Inflammatory macrophage treated with lipopolysaccharide for 1 hour (primary cell): ENCODE data around the gene STRN4.
A peak's percentile ranks its signal among the peaks of the same experiment; 100 is the strongest.

Source experiments
- DNase-seq, 2 donors: peaks; one replicate each; pipeline ENCODE4 v3.0.0-alpha.2; 2020 to 2022

Gene STRN4

GRCh38 chr19:46704379-46705076 lies 41.7 kb downstream of the STRN4 start:
- peak; percentile 33 to 98 for DNase-seq

- no peak for DNase-seq
Observed at GRCh38 chr19:46700704-46701103, 45.5 kb downstream of the STRN4 start.

GRCh38 chr19:46698395-46699321 lies 47.6 kb downstream of the STRN4 start:
- no peak for DNase-seq

GRCh38 chr19:46697204-46697960 lies 48.9 kb downstream of the STRN4 start:
- peak; percentile 28 to 59 for DNase-seq

GRCh38 chr19:46696866-46697203 lies 49.4 kb downstream of the STRN4 start:
- no peak for DNase-seq

GRCh38 chr19:46696052-46696451 lies 50.2 kb downstream of the STRN4 start:
- DNase-seq: no peak

GRCh38 chr19:46693760-46694159 lies 52.5 kb downstream of the STRN4 start:
- no peak for DNase-seq

- no peak for DNase-seq
Observed at GRCh38 chr19:46692918-46693722, 53.1 kb downstream of the STRN4 start.

- DNase-seq: no peak
Observed at GRCh38 chr19:46691948-46692347, 54.3 kb downstream of the STRN4 start.

- no peak for DNase-seq
Observed at GRCh38 chr19:46691104-46691503, 55.1 kb downstream of the STRN4 start.

- DNase-seq: no peak
Observed at GRCh38 chr19:46689358-46689757, 56.9 kb downstream of the STRN4 start.

GRCh38 chr19:46687438-46688145 lies 58.7 kb downstream of the STRN4 start:
- DNase-seq: no peak

GRCh38 chr19:46685189-46685588 lies 61.1 kb downstream of the STRN4 start:
- DNase-seq: no peak

- DNase-seq: peak in 1 of 2 donors; percentile 18
Observed at GRCh38 chr19:46678110-46678732, 68.0 kb downstream of the STRN4 start.

- DNase-seq: no peak
Observed at GRCh38 chr19:46674416-46675178, 71.7 kb downstream of the STRN4 start.

- no peak for DNase-seq
Observed at GRCh38 chr19:46670813-46671212, 75.4 kb downstream of the STRN4 start.
